IMR-90 (cell line): Measurements from ENCODE around the gene RGS9BP.

Experiments used
- BHLHE40 ChIP-seq: fragments of 150-350 bp; IDR thresholded peaks from 2 replicates; pipeline ENCODE4 v1.6.1; 2016; ENCODE audit warnings: mild to moderate bottlenecking, low read depth, low read length
- CEBPB ChIP-seq: IDR thresholded peaks from 2 replicates; pipeline ENCODE4 v1.6.1; 2012; ENCODE audit warnings: low read depth, low read length, improper control_type of control experiment
- CTCF ChIP-seq: conservative IDR thresholded peaks from 2 replicates; pipeline ENCODE4 v1.5.1; 2012; ENCODE audit warnings: mild to moderate bottlenecking, low read depth, low read length, improper control_type of control experiment
- ELK1 ChIP-seq: fragments of 150-350 bp; IDR thresholded peaks from 2 replicates; pipeline ENCODE4 v1.6.1; 2016; ENCODE audit warnings: low read depth, mild to moderate bottlenecking, low read length, moderate library complexity, borderline replicate concordance
- FOS ChIP-seq: fragments of 150-350 bp; IDR thresholded peaks from 2 replicates; pipeline ENCODE4 v1.6.1; 2016; ENCODE audit warnings: low read depth, low read length
- MAFK ChIP-seq: IDR thresholded peaks from 2 replicates; pipeline ENCODE4 v1.6.1; 2012; ENCODE audit warnings: low read depth, low read length, improper control_type of control experiment
- NFE2L2 ChIP-seq: fragments of 150-350 bp; IDR thresholded peaks from 2 replicates; pipeline ENCODE4 v1.6.1; 2016; ENCODE audit warnings: low read depth, mild to moderate bottlenecking, low read length
- POLR2A ChIP-seq: IDR thresholded peaks from 2 replicates; pipeline ENCODE4 v1.6.1; 2012; ENCODE audit warnings: mild to moderate bottlenecking, low read depth, low read length
- RAD21 ChIP-seq: IDR thresholded peaks from 2 replicates; pipeline ENCODE4 v1.6.1; 2012; ENCODE audit warnings: low read length, improper control_type of control experiment
- RCOR1 ChIP-seq: IDR thresholded peaks from 2 replicates; pipeline ENCODE4 v1.6.1; 2012; ENCODE audit warnings: mild to moderate bottlenecking, low read length, improper control_type of control experiment; ENCODE audit not compliant: insufficient replicate concordance
- RFX5 ChIP-seq: IDR thresholded peaks from 2 replicates; pipeline ENCODE4 v1.8.0; 2012; ENCODE audit warnings: low read depth, mild to moderate bottlenecking, low read length, moderate library complexity
- SMC3 ChIP-seq: fragments of 150-350 bp; IDR thresholded peaks from 2 replicates; pipeline ENCODE4 v1.6.1; 2016; ENCODE audit warnings: low read depth, mild to moderate bottlenecking, antibody characterized with exemption, low read length, moderate library complexity
- TF ChIP-seq, protein P1 (sequence below): fragments of 150-350 bp; IDR thresholded peaks from 2 replicates; pipeline ENCODE4 v1.6.1; 2017; ENCODE audit warnings: mild to moderate bottlenecking, antibody characterized with exemption, low read length, low read depth

GRCh38 chr19:32675720-32676185, at the start of gene RGS9BP:
- TF ChIP-seq CTCF (no peak), NFE2L2 (no peak), RCOR1 (no peak), CEBPB (no peak), POLR2A (no peak), RAD21 (no peak), FOS (no peak), BHLHE40 (peak; percentile 43; the same call in 1 of the 2 replicates), ELK1 (no peak), RFX5 (no peak), SMC3 (no peak), MAFK (no peak)
- TF ChIP-seq, protein P1, sequence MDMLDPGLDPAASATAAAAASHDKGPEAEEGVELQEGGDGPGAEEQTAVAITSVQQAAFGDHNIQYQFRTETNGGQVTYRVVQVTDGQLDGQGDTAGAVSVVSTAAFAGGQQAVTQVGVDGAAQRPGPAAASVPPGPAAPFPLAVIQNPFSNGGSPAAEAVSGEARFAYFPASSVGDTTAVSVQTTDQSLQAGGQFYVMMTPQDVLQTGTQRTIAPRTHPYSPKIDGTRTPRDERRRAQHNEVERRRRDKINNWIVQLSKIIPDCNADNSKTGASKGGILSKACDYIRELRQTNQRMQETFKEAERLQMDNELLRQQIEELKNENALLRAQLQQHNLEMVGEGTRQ = peak; percentile 91
